GM18511 (cell line): ENCODE measurements around the gene SYNE1.
"Not testable (repeated sequence)": the region's sequence is repeated elsewhere in the genome, so short reads cannot be mapped to it uniquely, and the experiment has no call there.

ENCODE experiments used
- ATAC-seq: cut with Tn5 transposase; IDR thresholded peaks from one replicate; pipeline ENCODE4 v1.9.1; 2021; ENCODE audit warnings: mild to moderate bottlenecking, moderate library complexity; ENCODE audit not compliant: unreplicated experiment

SYNE1 gene, protein sequence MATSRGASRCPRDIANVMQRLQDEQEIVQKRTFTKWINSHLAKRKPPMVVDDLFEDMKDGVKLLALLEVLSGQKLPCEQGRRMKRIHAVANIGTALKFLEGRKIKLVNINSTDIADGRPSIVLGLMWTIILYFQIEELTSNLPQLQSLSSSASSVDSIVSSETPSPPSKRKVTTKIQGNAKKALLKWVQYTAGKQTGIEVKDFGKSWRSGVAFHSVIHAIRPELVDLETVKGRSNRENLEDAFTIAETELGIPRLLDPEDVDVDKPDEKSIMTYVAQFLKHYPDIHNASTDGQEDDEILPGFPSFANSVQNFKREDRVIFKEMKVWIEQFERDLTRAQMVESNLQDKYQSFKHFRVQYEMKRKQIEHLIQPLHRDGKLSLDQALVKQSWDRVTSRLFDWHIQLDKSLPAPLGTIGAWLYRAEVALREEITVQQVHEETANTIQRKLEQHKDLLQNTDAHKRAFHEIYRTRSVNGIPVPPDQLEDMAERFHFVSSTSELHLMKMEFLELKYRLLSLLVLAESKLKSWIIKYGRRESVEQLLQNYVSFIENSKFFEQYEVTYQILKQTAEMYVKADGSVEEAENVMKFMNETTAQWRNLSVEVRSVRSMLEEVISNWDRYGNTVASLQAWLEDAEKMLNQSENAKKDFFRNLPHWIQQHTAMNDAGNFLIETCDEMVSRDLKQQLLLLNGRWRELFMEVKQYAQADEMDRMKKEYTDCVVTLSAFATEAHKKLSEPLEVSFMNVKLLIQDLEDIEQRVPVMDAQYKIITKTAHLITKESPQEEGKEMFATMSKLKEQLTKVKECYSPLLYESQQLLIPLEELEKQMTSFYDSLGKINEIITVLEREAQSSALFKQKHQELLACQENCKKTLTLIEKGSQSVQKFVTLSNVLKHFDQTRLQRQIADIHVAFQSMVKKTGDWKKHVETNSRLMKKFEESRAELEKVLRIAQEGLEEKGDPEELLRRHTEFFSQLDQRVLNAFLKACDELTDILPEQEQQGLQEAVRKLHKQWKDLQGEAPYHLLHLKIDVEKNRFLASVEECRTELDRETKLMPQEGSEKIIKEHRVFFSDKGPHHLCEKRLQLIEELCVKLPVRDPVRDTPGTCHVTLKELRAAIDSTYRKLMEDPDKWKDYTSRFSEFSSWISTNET (N-terminal part only)

DNA sequence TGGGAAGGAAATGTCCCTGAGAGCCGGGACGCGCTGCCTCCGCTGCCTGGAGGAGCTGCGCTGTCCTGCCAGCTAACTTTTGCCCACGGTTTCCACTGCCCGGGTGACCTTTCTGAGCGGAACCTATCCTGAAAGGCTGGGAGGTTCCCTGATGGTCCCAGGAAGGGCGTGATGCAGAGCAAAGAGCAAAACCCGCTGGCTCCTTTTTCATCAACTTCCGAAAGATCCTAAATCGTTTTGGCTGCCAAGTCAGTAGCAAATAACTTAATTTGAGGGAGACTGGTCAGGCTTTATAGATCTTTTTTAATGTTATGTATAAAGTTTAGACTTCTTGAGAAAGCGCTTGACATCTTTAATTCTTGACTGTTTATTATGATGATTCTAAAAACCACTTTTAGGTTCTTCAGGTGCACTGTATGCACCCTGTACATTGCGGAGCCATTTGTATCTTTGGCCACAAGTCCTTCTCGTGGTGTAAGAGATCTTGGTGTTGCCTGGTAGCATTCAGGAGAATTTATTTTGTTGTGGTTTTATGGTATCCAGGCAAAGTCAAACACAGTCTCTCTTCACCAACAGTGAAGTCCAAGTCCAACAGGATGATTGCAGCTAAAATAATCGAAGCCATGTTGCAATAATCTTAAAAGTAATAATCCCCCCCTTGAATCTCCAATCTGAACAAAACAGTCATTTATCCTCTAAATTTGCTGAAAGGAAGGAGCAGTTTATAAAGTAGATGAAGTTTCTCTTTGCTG is at the start of gene SYNE1:
Gene SYNE1 (minus strand): TSS at position 67 of the 752 bp plus-strand sequence. CDS start 9,031 bp downstream, outside the sequence.
- ATAC-seq = no peak

DNA sequence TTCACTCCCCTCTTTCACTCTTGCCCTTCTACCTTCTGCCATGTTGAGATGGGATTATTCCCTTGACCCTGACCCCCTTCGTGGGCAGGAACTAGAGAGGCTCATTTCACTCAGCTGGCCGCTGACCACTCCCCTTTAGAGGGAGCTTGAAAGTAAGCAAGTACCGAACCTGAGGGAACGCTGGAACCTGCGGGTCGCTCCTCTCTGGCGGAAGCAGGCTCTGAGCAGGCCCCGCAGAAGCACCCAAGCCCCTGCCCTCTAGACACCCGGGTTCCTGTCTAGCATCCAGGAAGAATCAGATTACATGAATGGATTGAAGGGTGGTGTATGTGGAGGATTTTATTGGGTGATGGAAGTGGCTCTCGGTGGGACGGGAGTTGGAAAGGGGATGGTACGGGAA is 48.7 kb upstream of the SYNE1 start:
- ATAC-seq = no peak

DNA sequence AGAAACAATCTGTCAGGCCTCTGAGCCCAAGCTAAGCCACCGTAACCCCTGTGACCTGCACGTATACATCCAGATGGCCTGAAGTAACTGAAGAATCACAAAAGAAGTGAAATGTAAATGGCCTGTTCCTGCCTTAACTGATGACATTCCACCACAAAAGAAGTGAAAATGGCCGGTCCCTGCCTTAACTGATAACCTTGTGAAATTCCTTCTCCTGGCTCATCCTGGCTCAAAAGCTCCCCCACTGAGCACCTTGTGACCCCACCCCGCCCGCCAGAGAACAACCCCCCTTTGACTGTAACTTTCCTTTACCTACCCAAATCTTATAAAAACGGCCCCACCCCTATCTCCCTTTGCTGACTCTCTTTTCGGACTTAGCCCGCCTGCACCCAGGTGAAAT is 45.8 kb upstream of the SYNE1 start:
- ATAC-seq = not testable (repeated sequence)

DNA sequence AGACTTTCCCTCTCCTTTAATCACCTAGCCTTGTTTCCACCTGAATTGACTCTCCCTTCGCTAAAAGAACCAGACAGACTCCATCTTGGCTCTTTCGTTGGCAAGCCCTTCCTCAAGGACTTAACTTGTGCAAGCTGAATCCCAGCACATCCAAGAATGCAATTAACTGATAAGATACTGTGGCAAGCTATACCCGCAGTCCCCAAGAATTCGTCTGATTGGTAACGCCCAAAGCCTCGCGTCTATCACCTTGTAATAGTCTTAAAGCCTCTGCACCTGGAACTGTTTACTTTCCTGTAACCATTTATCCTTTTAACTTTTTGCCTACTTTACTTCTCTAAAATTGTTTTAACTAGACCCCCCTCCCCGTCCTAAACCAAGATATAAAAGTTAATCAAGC is 45.0 kb upstream of the SYNE1 start:
- ATAC-seq = no peak

DNA sequence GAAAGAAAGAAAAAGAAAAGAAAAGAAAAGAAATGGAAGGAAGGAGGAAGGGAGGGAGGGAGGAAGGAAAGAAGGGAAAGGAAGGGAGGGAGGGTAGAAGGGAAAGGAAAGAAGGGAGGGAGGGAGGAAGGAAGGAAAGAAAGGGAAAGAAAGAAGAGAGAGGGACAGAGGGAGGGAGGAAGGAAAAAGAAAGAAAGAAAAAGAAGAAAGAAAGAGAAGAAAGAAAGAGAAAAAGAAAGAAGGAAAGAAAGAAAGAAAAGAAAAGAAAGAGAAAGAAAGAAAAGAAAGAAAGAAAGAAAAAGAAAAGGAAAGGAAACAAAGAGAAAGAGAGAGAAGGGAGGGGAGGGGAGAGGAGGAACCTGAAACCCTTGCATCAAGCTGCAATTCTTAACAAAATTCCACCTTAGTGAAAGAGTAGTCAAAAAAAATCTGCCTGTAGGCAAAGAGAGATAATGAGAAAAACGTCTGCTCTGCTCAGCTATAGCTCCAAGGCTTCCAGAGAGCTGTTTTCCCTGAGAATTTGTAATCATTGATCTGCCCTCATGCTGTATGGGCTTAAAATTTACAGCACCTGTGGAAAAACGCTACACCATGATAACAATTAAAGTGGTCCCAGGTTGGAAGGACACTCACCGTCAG is 43.8 kb upstream of the SYNE1 start:
- ATAC-seq = no peak

DNA sequence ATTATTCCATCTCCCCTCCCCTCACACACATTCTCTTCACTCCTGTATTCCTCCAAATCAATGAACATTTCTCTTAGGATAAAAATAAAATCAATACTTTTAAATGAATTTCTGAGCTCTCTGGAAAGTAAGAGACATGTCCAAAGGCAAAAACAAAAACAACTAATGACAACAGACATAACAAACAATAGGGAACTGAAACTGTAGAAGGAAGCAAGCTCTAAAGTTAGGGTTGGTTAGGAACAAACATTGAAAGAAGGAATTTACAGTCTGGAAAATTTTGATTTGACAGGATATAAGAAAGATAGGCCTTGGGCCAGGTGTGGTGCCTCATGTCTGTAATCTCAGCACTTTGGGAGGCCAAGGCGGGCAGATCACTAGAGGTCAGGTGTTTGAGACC is 43.0 kb upstream of the SYNE1 start:
- ATAC-seq = no peak

DNA sequence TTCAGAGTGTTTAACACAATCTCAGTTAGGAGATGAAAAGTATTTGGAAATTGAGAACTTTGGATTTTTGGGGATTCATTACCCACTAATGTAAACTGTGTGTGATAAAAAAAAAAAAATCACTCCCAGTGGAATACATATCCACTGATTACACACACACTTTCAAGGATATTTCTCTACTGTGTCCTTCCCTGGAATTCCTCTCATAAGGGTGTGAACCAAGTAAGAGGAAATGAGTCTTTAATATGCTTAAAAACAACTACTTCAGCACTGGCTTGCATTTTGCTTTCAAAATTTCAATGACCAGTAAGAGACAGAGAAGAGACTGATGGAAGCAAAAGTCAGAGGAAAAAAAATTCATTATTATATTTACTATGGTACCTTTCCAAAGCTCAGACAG is 36.1 kb upstream of the SYNE1 start:
- no peak for ATAC-seq

DNA sequence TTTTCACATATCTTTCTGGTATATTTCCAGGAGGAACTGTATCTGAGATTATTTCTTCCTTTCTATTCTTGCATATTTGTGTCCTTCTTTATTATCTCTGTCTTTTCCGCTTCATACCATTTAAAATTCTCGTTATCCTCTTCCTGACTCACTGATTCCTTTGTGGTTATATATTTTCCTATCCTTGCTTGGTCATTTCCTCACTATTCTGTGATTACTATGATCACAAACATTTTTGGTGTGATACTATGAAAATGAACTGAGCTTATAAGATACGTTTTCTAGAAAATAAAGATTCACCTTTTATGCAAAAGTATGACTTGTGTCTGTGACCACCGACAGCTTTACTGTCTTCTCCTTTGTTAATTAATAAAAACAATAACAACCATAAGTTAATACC is 34.0 kb upstream of the SYNE1 start:
- no peak for ATAC-seq

DNA sequence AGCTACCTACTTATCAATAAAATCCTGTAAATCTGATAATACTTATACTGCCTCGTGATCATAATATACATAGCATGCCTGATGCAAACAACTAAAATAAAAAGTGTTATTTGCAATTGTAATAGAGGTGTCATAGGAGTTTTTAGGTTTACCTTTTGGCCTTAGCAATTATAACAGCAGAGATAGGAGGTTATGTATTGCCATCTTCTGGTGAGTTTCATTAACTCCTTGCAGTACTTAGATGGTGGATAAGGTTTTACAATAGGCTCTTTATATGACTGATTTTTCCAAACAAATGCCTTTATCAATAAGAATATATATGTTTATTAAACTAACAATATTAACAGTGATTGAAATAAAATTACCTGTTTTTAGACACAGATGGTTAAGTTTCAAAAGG is 32.7 kb upstream of the SYNE1 start:
- no peak for ATAC-seq

DNA sequence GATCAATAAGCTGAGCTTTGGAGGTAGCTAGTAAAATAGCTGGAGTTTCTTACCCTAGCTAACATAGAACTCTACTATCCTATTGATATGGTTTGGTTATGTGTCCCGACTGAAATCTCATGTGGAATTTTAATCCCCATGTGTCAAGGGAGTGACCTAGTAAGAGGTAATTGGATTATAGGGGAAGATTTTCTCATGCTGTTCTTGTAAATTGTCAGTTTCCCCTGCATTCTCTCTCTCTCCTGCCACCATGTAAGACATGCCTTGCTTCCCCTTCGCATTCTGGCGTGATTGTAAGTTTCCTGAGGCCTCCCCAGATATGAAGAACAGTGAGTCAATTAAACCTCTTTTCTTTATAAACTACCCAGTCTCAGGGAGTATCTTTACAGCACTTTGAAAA is 24.6 kb upstream of the SYNE1 start:
- ATAC-seq = no peak

DNA sequence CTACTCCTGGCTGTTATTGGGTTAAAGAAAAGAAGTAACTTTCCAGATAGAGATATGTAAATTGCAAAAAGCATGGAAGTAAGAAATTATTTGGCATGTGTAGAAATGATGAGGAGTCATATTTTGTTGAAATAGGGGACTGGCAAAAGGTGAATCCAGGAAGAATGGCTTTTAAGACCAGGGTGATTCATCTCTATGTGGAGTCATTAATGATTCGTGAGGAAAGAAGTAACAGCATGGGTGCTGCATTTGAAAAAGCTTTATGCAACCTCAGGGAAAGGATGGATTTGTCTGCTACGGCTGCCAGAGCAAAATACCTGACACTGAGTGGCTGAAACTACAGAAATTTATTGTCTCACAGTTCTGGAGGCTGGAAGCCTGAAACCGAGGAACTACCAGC is 14.8 kb upstream of the SYNE1 start:
- ATAC-seq = no peak

DNA sequence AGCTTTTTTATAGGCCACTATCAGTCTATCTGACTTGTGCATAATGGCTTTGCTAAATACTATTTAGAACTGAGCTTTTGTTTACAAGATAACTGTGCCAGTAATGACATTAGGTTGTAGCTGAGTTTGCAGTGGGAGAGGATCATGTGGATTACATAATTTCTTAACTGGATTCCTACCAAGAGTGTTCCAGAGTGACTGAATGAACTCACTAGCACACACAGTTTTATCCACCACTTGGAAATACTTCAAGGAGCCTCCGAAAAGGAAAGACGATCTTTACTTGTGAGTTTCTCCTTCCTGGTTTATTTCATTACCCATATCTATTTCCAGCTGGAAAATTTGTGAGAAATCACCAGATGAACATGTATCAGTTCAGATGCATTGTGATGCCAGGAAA is 10.9 kb upstream of the SYNE1 start:
- no peak for ATAC-seq

DNA sequence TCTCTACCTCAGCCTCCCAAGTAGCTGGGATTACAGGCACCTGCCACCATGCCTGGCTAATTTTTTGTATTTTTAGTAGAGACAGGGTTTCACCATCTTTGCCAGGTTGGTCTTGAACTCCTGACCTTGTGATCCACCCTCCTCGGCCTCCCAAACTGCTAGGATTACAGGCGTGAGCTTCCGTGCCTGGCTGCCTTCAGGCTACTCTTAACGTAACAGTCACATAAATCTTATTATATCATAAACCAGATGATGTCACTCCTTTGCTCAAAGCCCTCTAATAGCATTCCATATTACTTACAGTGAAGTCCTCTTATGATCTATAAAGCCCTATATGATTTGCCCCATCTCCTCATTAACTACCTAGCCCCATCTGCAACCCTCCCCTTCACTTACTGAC is 9.6 kb upstream of the SYNE1 start:
- not testable (repeated sequence) for ATAC-seq

DNA sequence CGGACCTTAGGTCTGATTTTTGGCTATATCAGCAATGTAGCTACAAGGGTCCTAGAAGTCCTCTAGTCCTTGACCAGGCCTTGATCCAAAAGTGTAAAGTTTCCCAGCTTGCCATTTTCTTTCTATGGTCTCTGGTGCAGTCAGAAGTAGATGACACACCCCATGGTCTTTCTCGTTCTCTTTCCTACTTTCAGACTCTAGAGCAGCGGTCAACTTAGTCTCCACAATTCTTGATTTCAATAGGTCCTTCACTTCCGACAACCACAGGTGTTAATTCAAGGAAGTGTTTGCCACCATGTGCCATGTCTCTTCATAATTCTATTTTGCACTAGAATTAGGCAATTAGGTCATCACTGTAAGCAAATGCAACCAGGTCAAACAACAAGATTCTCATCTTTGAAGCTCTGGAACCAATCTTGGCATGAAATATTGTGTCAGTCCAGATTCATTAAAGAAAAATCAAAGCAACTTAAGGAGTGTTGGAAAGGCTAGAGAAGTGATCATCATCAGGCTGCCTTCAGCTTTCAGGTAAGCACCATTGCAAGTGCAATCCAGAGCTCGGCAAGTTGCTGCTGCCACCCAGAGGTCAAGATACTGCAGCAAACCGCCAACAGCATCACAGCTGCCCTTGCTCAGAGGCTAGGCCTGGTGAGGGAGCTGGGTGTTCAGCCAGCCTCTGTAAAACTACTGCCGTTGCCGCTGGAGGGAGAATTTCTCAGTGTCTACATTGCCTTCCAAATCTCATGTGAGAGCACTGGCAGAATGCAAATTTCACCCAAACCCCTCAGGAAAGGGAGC is 5.6 kb upstream of the SYNE1 start:
- peak; percentile 94 for ATAC-seq

DNA sequence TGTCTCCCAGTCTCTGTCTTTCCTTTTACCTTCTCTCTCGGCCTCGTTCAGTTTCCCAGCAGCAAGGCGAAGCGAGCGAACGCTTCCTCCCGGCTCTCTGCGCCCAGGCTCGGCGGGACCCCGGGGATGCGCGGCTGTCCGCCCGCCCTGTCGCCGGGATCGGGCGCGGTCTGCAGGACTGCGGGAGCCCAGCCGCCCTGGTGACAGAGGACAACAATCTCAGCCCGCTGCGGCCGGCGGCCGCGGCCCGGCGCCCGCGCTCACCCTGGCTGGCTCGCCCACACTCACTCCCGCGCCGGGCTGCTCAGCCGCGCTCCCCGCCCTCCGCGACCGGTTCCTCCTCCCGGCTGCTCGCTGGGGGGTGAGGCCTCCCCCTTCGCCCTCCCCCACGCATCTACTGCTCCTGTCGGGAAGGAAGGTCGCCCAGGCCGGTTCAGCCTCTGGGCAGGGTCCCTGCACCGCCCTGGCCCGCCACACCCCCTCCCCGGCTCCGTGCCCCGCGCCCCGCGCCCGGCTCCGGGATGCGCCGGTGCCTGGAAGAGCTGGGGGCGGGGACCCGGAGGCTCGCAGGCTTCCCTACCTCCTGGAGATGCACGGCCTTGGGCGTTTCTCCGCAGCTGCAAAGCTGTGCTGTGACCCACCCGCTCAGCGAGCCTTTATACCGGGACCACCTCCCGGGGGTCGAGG is 410 bp downstream of the SYNE1 start:
- ATAC-seq = peak; percentile 45

DNA sequence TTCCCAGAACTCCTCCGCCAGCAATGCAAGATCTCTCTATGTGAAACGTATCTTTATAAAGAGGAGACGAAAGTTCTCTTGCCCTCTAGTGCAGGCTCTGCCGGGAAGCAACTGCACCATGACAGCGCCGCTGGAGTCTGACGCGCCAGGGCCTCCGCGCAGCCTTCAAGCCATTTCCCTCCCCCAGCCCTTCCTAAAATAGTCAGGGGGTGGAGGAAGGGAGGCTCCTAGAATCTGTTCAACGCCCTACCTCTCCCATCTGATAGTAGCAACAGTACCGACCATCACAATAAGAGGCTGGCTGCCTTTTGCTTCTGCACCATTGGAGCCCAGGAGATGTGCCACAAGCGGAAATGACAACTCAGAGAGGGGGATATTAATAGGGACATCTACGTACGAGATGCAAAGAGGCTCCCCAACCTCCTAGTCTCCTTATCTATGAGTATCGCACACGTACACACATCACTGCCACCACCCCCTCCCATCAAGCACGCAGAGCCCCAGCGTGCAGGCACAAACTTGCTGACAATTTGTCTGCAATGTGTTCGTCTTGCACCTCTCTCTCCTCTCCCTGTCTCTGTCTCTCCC is 1.0 kb downstream of the SYNE1 start:
- ATAC-seq = peak; percentile 40

DNA sequence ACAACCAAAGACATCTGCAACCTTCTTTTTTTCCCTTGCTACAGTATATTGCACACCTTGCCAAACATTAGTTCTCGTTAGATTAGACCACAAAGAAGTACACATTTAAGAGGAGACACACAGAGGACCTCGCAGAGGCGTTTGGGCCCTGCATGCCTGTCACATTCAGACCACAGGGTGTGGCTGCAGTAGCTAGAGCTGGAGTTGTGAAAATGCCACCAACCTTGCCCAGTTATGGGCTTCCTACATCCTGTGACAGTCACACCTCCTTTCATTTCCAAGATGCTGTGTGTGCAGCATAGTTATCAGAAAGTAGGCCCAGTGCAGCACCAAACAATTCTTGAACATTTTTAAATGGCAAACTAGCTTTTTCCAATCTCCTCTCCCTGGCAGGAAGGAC is 2.4 kb downstream of the SYNE1 start:
- peak; percentile 48 for ATAC-seq

DNA sequence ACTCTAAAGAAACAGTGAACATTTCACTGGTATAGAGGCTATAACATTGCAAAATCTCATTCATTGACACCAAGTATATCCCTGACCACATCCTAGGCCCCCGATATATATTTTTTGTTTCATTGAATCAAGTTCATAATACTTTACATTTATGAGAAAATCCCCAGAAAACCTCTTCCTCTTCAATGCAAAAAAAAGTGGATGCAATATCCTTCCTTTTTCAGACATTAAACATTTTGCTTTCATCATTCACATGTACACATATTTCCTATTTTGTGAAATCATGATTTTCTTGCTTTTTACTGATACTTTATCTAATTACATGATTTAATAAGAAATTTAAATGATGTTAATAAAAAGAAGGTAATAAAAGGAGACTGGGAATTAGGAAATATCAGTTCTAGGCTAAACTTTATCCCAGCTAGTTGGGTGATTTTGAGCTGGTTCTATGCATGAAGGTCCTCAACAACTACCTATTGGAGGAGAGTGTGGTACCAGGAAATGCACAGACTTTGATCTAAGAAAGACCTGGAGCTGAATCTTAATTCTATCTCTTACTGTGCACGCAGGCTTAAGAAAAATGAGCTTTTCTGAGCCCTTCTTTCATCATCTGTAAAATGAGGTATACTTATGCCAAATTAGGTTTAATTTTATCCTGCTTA is 4.9 kb downstream of the SYNE1 start:
- ATAC-seq = no peak
